ENCODE data around the gene BET1. TPM values are rescaled to one million over a fixed set of nuclear protein-coding genes. Genes with fewer than 3 reads are reported as not detected.

The BET1 gene
- total RNA-seq, 1 experiment from 2014 or later, result 17.2 TPM

GRCh38 chr7:94011714-94012353, 7.7 kb upstream of the BET1 start:
- ChIA-PET CTCF (no interaction called here), RAD21 (ENCODE audit: low non-redundant PET in 1 of 2, low total read pairs in 2 of 2, uncharacterized antibody in 2 of 2, unreplicated experiment in 2 of 2) (no interaction called here), POLR2A (no interaction called here)
- BruUV-seq (replicated peaks), result no TSS peak
- DNase-seq (ENCODE audit: low read depth, low spot score), result no peak
- Histone ChIP-seq H3K4me1 (ENCODE audit: control insufficient read depth in 1 of 2, insufficient read depth in 2 of 2, low read length in 2 of 2) (no peaks in the 10 kb centered on the region), H3K9me2 (ENCODE audit: insufficient read depth) (no peaks in the 10 kb centered on the region), H3K4me2 (ENCODE audit: low read length) (no peak overlapping the region), H3K9me3 (ENCODE audit: control insufficient read depth in 1 of 2, insufficient read depth in 1 of 2, low read depth in 1 of 2, low read length in 2 of 2) (no peaks in the 10 kb centered on the region), H2AFZ (ENCODE audit: low read depth, low read length, poor library complexity, severe bottlenecking) (no peak overlapping the region), H4K20me1 (ENCODE audit: insufficient read depth) (no peaks in the 10 kb centered on the region), H3K36me3 (ENCODE audit: control insufficient read depth in 1 of 2, insufficient read depth in 2 of 2, low read length in 2 of 2) (no peaks in the 10 kb centered on the region), H3K9ac (ENCODE audit: low read length) (no peak overlapping the region), H3K27me3 (ENCODE audit: insufficient read depth, low read length) (0 out of 2 replicates have a peak, but pooled peaks cover 4% of the 10 kb centered on the region), H3K79me2 (ENCODE audit: insufficient read depth, low read length) (no peaks in the 10 kb centered on the region), H3K4me3 (replicated peaks in 1 of 2; ENCODE audit: low read depth in 1 of 2, low read length in 2 of 2) (no peak overlapping the region), H3K27ac (ENCODE audit: low read depth, low read length) (no peak overlapping the region)
- intact Hi-C loops (cut with micrococcal nuclease), result no loop called here
- ATAC-seq, result no peak
- TF ChIP-seq ZNF274 (IDR thresholded peaks at IDR 0.05; ENCODE audit: low read depth, low read length) (no peak), POLR2A (IDR thresholded peaks at IDR 0.05; ENCODE audit: borderline replicate concordance, extremely low read depth, insufficient read depth, insufficient read length) (no peak)
- TF ChIP-seq, protein P1, sequence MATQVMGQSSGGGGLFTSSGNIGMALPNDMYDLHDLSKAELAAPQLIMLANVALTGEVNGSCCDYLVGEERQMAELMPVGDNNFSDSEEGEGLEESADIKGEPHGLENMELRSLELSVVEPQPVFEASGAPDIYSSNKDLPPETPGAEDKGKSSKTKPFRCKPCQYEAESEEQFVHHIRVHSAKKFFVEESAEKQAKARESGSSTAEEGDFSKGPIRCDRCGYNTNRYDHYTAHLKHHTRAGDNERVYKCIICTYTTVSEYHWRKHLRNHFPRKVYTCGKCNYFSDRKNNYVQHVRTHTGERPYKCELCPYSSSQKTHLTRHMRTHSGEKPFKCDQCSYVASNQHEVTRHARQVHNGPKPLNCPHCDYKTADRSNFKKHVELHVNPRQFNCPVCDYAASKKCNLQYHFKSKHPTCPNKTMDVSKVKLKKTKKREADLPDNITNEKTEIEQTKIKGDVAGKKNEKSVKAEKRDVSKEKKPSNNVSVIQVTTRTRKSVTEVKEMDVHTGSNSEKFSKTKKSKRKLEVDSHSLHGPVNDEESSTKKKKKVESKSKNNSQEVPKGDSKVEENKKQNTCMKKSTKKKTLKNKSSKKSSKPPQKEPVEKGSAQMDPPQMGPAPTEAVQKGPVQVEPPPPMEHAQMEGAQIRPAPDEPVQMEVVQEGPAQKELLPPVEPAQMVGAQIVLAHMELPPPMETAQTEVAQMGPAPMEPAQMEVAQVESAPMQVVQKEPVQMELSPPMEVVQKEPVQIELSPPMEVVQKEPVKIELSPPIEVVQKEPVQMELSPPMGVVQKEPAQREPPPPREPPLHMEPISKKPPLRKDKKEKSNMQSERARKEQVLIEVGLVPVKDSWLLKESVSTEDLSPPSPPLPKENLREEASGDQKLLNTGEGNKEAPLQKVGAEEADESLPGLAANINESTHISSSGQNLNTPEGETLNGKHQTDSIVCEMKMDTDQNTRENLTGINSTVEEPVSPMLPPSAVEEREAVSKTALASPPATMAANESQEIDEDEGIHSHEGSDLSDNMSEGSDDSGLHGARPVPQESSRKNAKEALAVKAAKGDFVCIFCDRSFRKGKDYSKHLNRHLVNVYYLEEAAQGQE (IDR thresholded peaks at IDR 0.05; ENCODE audit: low read depth), result no peak

DNA sequence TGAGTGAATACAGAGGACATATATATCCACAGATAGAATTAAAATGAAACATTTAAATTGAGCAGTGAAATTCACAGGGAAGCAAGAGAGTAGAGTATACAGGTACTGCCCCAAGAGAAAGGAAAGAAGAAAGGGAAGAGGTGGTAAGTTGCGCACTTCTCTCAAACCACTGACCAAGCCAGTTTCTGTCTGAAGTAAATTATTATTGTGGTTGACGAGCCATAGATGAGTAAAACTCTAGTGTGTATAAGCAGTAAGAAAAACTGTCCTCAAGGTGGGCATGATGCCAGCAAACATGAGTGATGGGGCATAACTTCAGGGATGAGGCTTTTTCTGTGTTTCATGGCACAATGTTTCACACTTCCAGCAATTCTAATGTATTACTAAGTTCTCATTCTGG, 4.4 kb upstream of the BET1 start:
- DNase-seq (ENCODE audit: low read depth, low spot score) (no peak), ATAC-seq (no peak)
- Histone ChIP-seq H3K36me3 (ENCODE audit: control insufficient read depth in 1 of 2, insufficient read depth in 2 of 2, low read length in 2 of 2) (no peaks in the 10 kb centered on the region), H3K4me2 (ENCODE audit: low read length) (no peak overlapping the region), H2AFZ (ENCODE audit: low read depth, low read length, poor library complexity, severe bottlenecking) (no peak overlapping the region), H3K4me3 (replicated peaks in 1 of 2; ENCODE audit: low read depth in 1 of 2, low read length in 2 of 2) (no peak overlapping the region), H3K9me2 (ENCODE audit: insufficient read depth) (no peaks in the 10 kb centered on the region), H3K27me3 (ENCODE audit: insufficient read depth, low read length) (peaks cover 24% of the 10 kb centered on the region; the same call in 1 of the 2 replicates), H3K27ac (ENCODE audit: low read depth, low read length) (no peak overlapping the region), H3K9me3 (ENCODE audit: control insufficient read depth in 1 of 2, insufficient read depth in 1 of 2, low read depth in 1 of 2, low read length in 2 of 2) (no peaks in the 10 kb centered on the region), H3K4me1 (ENCODE audit: control insufficient read depth in 1 of 2, insufficient read depth in 2 of 2, low read length in 2 of 2) (peaks cover 3 to 11% of the 10 kb centered on the region in 2 experiments; a peak in 2 of 4 replicates), H3K9ac (ENCODE audit: low read length) (no peak overlapping the region), H3K79me2 (ENCODE audit: insufficient read depth, low read length) (peaks cover 5% of the 10 kb centered on the region), H4K20me1 (ENCODE audit: insufficient read depth) (no peaks in the 10 kb centered on the region)
- BruUV-seq (replicated peaks), result no TSS peak
- intact Hi-C loops (cut with micrococcal nuclease), result no loop called here
- ChIA-PET POLR2A (no interaction called here), RAD21 (ENCODE audit: low non-redundant PET in 1 of 2, low total read pairs in 2 of 2, uncharacterized antibody in 2 of 2, unreplicated experiment in 2 of 2) (no interaction called here), CTCF (no interaction called here)
- no peak for TF ChIP-seq CBX3 (IDR thresholded peaks at IDR 0.05; ENCODE audit: low read depth)
- no peak for TF ChIP-seq ZNF274 (IDR thresholded peaks at IDR 0.05; ENCODE audit: low read depth, low read length)
- TF ChIP-seq, protein P2, sequence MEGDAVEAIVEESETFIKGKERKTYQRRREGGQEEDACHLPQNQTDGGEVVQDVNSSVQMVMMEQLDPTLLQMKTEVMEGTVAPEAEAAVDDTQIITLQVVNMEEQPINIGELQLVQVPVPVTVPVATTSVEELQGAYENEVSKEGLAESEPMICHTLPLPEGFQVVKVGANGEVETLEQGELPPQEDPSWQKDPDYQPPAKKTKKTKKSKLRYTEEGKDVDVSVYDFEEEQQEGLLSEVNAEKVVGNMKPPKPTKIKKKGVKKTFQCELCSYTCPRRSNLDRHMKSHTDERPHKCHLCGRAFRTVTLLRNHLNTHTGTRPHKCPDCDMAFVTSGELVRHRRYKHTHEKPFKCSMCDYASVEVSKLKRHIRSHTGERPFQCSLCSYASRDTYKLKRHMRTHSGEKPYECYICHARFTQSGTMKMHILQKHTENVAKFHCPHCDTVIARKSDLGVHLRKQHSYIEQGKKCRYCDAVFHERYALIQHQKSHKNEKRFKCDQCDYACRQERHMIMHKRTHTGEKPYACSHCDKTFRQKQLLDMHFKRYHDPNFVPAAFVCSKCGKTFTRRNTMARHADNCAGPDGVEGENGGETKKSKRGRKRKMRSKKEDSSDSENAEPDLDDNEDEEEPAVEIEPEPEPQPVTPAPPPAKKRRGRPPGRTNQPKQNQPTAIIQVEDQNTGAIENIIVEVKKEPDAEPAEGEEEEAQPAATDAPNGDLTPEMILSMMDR (IDR thresholded peaks at IDR 0.05 in 2 of 3, conservative IDR thresholded peaks at IDR 0.05 in 1 of 3; ENCODE audit: borderline replicate concordance in 1 of 3, insufficient read depth in 1 of 3, low read depth in 2 of 3, low read length in 2 of 3), result no peak
- no peak for TF ChIP-seq SRF (IDR thresholded peaks at IDR 0.05; ENCODE audit: low read depth)
- TF ChIP-seq EGR1 (IDR thresholded peaks at IDR 0.05; ENCODE audit: low read depth), result no peak
- no peak for TF ChIP-seq TCF7L2 (IDR thresholded peaks at IDR 0.05; ENCODE audit: borderline replicate concordance, extremely low read depth, insufficient read depth, insufficient read length)
- no peak for TF ChIP-seq EZH2phosphoT487 (IDR thresholded peaks at IDR 0.05; ENCODE audit: borderline replicate concordance)
- TF ChIP-seq CEBPB (IDR thresholded peaks at IDR 0.05; ENCODE audit: low read depth), result no peak
- TF ChIP-seq, protein P3, sequence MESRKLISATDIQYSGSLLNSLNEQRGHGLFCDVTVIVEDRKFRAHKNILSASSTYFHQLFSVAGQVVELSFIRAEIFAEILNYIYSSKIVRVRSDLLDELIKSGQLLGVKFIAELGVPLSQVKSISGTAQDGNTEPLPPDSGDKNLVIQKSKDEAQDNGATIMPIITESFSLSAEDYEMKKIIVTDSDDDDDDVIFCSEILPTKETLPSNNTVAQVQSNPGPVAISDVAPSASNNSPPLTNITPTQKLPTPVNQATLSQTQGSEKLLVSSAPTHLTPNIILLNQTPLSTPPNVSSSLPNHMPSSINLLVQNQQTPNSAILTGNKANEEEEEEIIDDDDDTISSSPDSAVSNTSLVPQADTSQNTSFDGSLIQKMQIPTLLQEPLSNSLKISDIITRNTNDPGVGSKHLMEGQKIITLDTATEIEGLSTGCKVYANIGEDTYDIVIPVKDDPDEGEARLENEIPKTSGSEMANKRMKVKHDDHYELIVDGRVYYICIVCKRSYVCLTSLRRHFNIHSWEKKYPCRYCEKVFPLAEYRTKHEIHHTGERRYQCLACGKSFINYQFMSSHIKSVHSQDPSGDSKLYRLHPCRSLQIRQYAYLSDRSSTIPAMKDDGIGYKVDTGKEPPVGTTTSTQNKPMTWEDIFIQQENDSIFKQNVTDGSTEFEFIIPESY (IDR thresholded peaks at IDR 0.05; ENCODE audit: extremely low read depth, insufficient replicate concordance, low read length), result no peak
- TF ChIP-seq FOSL1 (IDR thresholded peaks at IDR 0.05; ENCODE audit: low read depth), result no peak
- TF ChIP-seq ZFX (IDR thresholded peaks at IDR 0.05), result no peak

Data from HCT116 (cell line).